KBM-7 (cell line): ENCODE data around the gene GAREM1.
"Not testable (repeated sequence)": the region's sequence is repeated elsewhere in the genome, so short reads cannot be mapped to it uniquely, and the experiment has no call there.

Experiments
- DNase-seq: peaks from one replicate; pipeline ENCODE4 v3.0.0-alpha.2; 2015
- in situ Hi-C: fragments of 300-500 bp; cut with MboI; formaldehyde crosslinking; loops from 2 replicates; pipeline ENCODE4 v1.14.3; 2020; ENCODE audit warnings: low sequenced_read_pairs, low pct_unique_long_range_greater_than_20kb, mixed read lengths

GAREM1 gene

GRCh38 chr18:32303400-32303799 is 167.3 kb downstream of the GAREM1 start:
- no peak for DNase-seq
- in situ Hi-C loops: no loop called here

DNA sequence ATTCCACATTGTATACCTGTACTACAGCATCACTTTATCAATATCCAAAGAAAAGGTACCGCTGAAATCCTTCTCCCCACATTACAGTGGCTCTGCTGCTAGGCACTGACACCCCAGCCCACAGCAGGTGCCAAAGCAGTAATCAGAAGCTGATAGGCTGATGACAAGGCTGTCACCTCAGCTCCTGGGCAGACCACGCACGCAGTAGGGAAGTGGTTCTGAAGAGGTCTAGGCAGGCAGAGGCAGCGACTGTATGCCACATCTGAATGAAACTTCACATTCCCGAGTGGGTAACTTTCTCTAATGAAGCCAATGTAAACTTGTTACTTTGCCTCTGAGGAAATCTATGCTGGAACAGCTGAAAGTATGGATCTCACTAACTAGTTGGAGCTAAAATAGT is 167.9 kb downstream of the GAREM1 start:
- in situ Hi-C loops: no loop called here
- DNase-seq: no peak

- DNase-seq: no peak
- in situ Hi-C loops: no loop called here
These were observed 168.5 kb downstream of the GAREM1 start for GRCh38 chr18:32301976-32302743.

- no peak for DNase-seq
- in situ Hi-C loops: no loop called here
These were observed 169.3 kb downstream of the GAREM1 start for GRCh38 chr18:32301361-32301760.

- in situ Hi-C loops: no loop called here
- no peak for DNase-seq
These were observed 169.8 kb downstream of the GAREM1 start for GRCh38 chr18:32300914-32301313.

GRCh38 chr18:32299484-32299883 is 171.2 kb downstream of the GAREM1 start:
- in situ Hi-C loops: no loop called here
- no peak for DNase-seq

GRCh38 chr18:32298171-32298667 is 172.5 kb downstream of the GAREM1 start:
- in situ Hi-C loops: no loop called here
- no peak for DNase-seq

DNA sequence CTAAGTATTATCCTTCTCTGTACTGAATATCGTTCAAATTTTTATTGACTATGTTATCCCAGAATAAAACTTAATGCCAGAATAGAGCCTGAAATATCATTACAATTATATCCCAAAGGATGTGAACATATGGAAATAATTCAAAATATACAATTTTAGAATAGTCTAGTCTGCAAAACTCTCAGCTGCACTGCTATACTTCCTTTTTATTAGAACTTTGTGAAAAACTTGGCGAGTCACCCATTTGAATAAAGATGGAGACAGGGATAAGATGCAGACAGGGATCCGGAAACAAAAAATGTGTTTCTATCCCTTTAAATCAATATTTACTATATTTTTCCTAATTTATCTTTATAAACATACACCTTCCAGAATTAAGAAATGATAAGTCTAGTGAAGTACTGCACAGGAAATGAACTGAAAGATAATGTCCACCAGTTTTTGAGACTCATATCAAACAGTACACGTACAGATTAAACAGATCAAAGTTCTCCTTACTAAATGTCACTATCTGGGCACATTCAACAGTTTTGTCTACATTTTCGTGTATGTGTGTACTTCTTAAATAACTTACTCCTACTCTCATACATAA is 173.0 kb downstream of the GAREM1 start:
- in situ Hi-C loops: no loop called here
- no peak for DNase-seq

GRCh38 chr18:32296851-32297250 is 173.8 kb downstream of the GAREM1 start:
- DNase-seq: no peak
- in situ Hi-C loops: no loop called here

DNA sequence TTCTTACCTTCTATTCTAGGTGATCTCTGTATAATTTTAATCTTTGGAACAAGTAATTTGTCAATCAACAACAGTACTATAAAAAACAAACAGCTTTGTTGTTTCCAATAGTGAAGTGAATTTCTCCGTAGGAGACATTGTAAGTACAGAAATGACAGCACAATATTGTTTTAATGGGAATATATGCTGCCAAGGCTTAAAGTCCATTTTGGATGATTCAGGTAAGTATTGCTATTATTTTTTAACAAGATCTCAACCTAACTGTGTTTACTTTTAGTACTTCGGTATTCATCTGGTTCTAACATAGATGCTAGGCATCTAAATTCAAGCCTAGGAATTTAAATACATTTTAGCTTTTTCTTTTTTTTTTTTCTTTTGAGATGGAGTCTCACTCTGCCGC is 175.1 kb downstream of the GAREM1 start:
- in situ Hi-C loops: no loop called here
- no peak for DNase-seq

DNA sequence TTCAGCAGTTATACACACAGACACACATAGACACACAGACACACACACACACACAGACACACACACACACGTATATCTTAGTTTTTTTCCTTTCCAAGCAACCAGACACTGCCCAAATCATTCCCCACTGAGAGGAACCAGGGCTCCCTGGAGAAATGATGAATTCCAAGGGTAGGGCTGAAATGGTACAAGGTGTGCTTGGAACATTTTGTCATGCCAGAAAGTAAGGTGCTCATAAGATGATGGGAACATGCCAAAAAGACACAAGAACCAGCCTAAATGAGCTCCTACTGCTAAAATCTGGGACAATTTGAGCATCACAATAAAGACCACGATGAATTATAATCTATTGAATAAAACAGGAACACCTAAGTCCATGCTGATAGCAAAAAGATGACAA is 177.6 kb downstream of the GAREM1 start:
- in situ Hi-C loops: no loop called here
- no peak for DNase-seq

DNA sequence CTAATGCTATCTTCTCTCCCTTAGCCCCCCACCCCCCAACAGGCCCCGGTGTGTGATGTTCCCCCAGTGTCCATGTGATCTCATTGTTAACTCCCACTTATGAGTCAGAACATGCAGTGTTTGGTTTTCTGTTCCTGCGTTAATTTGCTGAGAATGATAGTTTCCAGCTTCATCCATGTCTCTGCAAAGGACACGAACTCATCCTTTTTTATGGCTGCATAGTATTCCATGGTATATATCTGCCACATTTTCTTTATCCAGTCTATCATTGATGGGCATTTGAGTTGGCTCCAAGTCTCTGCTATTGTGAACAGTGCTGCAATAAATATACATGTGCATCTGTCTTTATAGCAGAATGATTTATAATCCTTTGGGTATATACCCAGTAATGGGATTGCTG is 179.1 kb downstream of the GAREM1 start:
- in situ Hi-C loops, DNase-seq: not testable (repeated sequence)

DNA sequence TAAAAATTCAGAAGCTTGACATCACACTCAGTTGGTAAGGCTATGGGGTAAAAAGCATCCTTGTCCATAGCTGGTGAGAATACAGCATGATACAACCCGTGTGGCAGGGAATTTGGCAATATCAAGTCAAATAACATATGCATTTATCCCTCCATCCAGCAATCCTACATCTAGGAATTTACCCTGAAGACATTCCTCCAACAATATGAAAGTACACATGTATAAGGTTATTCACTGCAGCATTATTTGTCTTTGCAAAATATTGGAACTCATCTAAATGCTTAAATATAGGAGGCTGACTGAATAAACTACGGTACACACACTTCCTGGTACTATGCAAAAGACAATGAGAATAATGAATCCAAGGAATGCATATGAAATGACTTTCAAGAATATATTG is 179.9 kb downstream of the GAREM1 start:
- in situ Hi-C loops: no loop called here
- no peak for DNase-seq

DNA sequence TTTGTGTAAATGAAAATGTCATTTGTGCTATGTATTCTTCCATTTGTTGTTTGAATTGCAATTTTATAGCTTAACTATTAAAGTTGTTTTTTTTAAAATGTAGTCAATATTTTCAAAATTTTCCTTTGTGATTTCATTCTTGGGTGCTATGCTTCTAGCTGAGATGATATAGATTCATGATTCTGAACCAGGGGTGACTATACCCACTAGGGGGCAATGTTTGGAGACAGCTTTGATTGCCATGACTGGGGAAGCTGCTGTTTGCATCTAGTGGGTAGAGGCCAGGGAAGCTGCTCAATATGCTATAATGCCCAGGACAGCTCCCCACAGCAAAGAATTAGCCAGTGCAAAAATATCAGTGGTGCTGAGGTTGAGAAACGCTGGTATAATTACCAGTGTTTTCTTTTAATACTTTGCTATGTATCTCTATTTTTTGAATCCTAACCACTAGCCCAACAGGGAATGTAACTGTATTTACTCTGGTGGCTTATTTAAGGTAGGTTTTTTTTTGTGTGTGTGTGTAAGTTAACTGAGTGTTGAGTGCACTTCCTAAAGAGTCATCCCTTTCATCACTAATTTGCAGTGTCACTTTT is 181.1 kb downstream of the GAREM1 start:
- in situ Hi-C loops: no loop called here
- peak; percentile 61 for DNase-seq

GRCh38 chr18:32287873-32288272 is 182.8 kb downstream of the GAREM1 start:
- in situ Hi-C loops: no loop called here
- no peak for DNase-seq

DNA sequence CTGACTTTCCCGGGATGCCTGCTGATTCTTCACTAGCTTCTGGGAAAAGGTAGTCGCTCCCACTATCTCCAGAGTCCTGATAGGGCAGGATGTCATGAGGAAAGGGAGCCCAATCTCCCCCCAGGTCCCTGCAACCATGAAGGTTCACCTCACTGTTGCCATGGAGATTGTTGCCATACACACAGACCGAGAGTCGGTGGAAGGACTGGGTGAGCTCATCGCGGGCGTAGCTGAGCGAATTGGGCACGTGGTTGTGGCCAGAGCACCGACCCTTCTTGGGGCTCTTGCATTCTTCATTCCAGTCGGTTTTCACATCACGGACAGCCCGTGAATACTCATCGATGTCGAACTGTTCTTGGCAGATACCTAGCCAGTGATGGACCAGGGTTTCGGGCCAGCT is 183.4 kb downstream of the GAREM1 start:
- no peak for DNase-seq
- in situ Hi-C loops: no loop called here

- no peak for DNase-seq
- in situ Hi-C loops: no loop called here
These were observed 183.9 kb downstream of the GAREM1 start for GRCh38 chr18:32286749-32287148.

- in situ Hi-C loops: no loop called here
These were observed 186.4 kb downstream of the GAREM1 start for GRCh38 chr18:32284284-32284683.

DNA sequence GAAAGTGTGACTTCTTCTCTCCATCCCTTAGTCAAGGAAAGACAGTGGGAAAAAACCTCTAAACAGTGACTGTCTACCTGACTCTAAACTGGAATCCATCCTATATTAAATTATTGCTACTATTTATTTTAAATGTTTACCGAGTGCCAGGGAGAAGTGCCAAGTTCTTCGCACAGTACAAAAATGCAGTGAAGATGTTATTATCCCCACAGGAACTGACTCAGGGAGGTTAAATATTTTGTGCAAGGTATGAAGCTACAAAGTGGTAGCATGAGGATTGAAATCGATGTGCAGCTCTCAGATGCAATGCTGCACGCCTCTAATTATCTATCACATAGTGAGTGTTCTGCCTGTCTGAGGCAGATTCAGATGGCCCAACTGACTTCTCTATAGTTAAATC is 189.8 kb downstream of the GAREM1 start:
- in situ Hi-C loops: no loop called here
- no peak for DNase-seq

More at GRCh38 chr18:32284284-32284683, 186.4 kb downstream of the GAREM1 start:
- no peak for DNase-seq

GRCh38 chr18:32280188-32280783 is 190.4 kb downstream of the GAREM1 start:
- in situ Hi-C loops: no loop called here
- DNase-seq: no peak
